BE2C (cell line): ENCODE results near the gene FECH.

Experiments
- DNase-seq: peaks from one replicate; pipeline ENCODE4 v3.0.0-alpha.2; 2020
- H3K27me3 ChIP-seq: fragments of 250-450 bp; sonication (Bioruptor Pico); 2 replicates; pipeline ENCODE4 v1.5.1; 2020; ENCODE audit warnings: mild to moderate bottlenecking
- H3K36me3 ChIP-seq: fragments of 250-450 bp; sonication (Bioruptor Pico); 2 replicates; pipeline ENCODE4 v1.5.1; 2020; ENCODE audit warnings: mild to moderate bottlenecking
- H3K4me1 ChIP-seq: fragments of 250-450 bp; sonication (Bioruptor Pico); 2 replicates; pipeline ENCODE4 v1.5.1; 2020
- H3K4me3 ChIP-seq: 2 replicates; pipeline ENCODE4 v1.5.1; 2011; ENCODE audit warnings: low read depth, low read length
- H3K9me3 ChIP-seq: fragments of 250-450 bp; sonication (Bioruptor Pico); 2 replicates; pipeline ENCODE4 v1.5.1; 2020
- TF ChIP-seq, protein P1 (sequence below): IDR thresholded peaks from 2 replicates; pipeline ENCODE4 v1.5.1; 2012; ENCODE audit warnings: mild to moderate bottlenecking, low read depth, low read length

The FECH gene

GRCh38 chr18:57542126-57542525 is 44.4 kb downstream of the FECH start:
- DNase-seq: no peak
- no peaks in the 10 kb centered on the region for H3K27me3 ChIP-seq
- H3K36me3 ChIP-seq: no peaks in the 10 kb centered on the region
- no peaks in the 10 kb centered on the region for H3K4me1 ChIP-seq
- H3K4me3 ChIP-seq: no peak overlapping the region
- TF ChIP-seq, protein P1, sequence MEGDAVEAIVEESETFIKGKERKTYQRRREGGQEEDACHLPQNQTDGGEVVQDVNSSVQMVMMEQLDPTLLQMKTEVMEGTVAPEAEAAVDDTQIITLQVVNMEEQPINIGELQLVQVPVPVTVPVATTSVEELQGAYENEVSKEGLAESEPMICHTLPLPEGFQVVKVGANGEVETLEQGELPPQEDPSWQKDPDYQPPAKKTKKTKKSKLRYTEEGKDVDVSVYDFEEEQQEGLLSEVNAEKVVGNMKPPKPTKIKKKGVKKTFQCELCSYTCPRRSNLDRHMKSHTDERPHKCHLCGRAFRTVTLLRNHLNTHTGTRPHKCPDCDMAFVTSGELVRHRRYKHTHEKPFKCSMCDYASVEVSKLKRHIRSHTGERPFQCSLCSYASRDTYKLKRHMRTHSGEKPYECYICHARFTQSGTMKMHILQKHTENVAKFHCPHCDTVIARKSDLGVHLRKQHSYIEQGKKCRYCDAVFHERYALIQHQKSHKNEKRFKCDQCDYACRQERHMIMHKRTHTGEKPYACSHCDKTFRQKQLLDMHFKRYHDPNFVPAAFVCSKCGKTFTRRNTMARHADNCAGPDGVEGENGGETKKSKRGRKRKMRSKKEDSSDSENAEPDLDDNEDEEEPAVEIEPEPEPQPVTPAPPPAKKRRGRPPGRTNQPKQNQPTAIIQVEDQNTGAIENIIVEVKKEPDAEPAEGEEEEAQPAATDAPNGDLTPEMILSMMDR: no peak
- H3K9me3 ChIP-seq: no peaks in the 10 kb centered on the region

- H3K36me3 ChIP-seq: no peaks in the 10 kb centered on the region
- no peak overlapping the region for H3K4me3 ChIP-seq
- H3K27me3 ChIP-seq: no peaks in the 10 kb centered on the region
- TF ChIP-seq, protein P1: no peak
- H3K9me3 ChIP-seq: no peaks in the 10 kb centered on the region
- no peak for DNase-seq
- H3K4me1 ChIP-seq: no peaks in the 10 kb centered on the region
Observed at GRCh38 chr18:57539702-57540101, 46.8 kb downstream of the FECH start.

- Histone ChIP-seq H3K4me1 (no peaks in the 10 kb centered on the region), H3K4me3 (no peak overlapping the region), H3K36me3 (no peaks in the 10 kb centered on the region), H3K9me3 (no peaks in the 10 kb centered on the region), H3K27me3 (no peaks in the 10 kb centered on the region)
- TF ChIP-seq, protein P1: no peak
- no peak for DNase-seq
Observed at GRCh38 chr18:57538614-57539013, 47.9 kb downstream of the FECH start.

- H3K27me3 ChIP-seq: no peaks in the 10 kb centered on the region
- H3K36me3 ChIP-seq: no peaks in the 10 kb centered on the region
- H3K4me3 ChIP-seq: no peak overlapping the region
- DNase-seq: no peak
- no peaks in the 10 kb centered on the region for H3K9me3 ChIP-seq
- H3K4me1 ChIP-seq: no peaks in the 10 kb centered on the region
- TF ChIP-seq, protein P1: no peak
Observed at GRCh38 chr18:57534511-57534909, 52.0 kb downstream of the FECH start.

DNA sequence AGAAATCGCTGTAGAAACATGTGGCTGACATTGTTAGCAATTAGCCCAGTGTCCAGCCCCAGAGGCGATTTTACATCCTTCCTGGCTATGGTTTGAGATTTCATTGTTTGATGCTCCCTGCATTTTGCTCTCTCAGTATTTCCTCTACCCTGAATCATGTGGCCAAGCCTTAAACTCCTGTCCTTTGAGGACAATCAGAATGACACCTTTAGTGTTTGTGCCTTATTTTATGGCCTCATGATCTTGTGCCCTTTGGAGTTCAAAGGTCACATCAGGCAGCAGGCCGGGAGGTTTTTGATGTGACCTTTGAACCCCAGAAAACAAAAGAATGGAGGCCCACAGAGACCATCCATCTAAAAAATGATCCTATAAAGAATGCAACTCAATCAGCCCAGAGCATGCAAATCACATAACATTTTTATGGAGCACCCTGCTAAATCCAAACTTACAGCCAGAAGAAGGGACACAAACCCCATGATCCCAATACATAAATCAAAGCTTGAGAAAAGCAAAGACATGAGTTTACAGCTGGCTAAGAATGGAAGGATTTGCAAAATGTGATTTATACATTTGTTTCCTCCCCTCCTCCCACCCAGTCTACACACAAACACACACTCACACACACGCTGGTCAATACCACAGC is 52.5 kb downstream of the FECH start:
- Histone ChIP-seq H3K27me3 (no peaks in the 10 kb centered on the region), H3K4me3 (no peak overlapping the region), H3K4me1 (no peaks in the 10 kb centered on the region), H3K9me3 (no peaks in the 10 kb centered on the region), H3K36me3 (no peaks in the 10 kb centered on the region)
- no peak for DNase-seq
- TF ChIP-seq, protein P1: no peak

- no peaks in the 10 kb centered on the region for H3K9me3 ChIP-seq
- no peak for DNase-seq
- no peak overlapping the region for H3K4me3 ChIP-seq
- H3K4me1 ChIP-seq: no peaks in the 10 kb centered on the region
- TF ChIP-seq, protein P1: no peak
- H3K27me3 ChIP-seq: no peaks in the 10 kb centered on the region
- no peaks in the 10 kb centered on the region for H3K36me3 ChIP-seq
Observed at GRCh38 chr18:57533006-57533867, 53.3 kb downstream of the FECH start.
